Measurements from ENCODE around the gene PLD2. TPM values are rescaled to one million over a fixed set of nuclear protein-coding genes. Genes with fewer than 3 reads are reported as not detected.
"Not testable (repeated sequence)": the region's sequence is repeated elsewhere in the genome, so short reads cannot be mapped to it uniquely, and the experiment has no call there.

PLD2 gene
- total RNA-seq, 1 donor from 2014 or later = 16.1 TPM

DNA sequence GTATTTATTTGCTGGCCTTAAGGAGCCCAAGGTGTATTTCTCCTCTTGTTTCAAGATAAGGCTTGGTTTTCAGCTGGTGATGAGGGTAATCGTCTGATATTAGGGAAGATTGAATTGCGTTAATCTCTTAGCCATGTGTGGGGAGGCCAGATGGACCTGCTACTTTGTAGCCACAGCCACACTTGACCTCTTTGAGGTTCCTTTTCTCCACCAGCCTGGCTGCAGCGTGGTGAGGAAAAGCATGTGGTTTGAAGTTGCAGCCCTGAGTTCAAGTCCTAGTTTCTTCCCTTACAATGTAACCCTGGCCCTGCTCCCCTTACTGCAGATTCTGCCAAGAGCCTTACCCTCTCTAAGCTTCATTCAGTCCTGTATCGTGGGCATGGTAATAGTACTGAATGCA is 29.3 kb downstream of the PLD2 start:
- DNase-seq = no peak

DNA sequence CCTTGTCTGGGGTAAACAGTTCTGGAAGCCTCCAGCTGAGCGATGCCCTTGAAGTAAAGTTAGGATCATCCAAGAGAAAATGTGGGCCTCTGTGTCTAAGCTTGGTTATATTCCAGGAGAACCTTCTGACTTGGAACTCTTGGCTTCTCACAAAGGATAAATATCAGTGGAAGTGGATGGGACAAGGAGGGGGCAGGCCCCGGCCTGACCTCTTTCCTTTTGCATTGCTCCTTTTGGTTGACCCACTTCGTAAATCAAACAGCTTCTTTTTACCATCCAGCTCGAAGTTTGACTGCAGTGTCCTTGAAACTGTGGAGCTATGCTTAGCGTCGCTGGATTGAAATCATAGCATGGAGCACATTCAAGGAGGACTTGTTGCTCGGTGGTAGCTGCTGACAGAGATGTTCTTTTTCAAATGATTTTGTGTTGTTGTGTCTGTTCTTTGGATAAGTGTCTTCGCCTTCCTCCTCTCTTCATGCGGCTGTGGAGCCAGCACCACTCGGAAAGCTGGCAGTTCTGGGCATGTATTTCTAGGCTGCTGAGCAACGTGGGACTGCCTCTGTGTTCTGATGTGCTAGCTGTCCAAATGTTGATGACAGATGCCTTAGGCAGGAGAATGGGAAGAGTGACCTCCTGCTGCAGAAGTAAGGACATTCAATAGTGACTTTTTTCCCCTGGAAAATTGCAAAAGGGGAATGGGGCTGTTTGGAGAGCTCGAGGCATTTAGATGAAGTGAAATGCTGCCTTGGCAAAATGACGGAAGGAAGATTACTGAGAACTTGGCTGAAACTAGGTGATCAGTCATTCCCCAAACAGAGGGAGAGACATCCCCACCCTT is 30.7 kb downstream of the PLD2 start:
- no peak for DNase-seq

DNA sequence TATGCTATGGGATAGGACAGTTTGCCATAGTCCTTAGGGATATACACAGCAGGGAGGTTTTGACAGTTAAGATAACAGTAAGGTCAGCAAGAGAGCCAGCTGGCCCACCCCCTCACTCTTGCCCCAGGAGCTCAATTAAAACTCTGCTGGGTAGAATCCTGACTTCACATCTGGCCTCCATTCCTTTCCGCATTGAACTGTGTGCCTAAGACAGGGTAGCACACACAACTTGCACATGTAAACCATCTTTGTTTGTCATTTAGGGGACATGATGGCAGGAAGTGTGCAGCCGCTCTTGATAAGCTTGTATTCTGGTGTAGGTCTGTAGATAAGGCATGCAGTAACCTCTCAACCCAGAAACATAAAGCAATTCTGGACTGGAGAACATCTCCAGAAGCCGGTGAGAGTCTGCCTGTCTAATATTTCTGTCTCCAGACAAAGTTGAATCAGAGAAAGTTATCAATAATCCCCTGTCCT is 31.4 kb downstream of the PLD2 start:
- DNase-seq = no peak

DNA sequence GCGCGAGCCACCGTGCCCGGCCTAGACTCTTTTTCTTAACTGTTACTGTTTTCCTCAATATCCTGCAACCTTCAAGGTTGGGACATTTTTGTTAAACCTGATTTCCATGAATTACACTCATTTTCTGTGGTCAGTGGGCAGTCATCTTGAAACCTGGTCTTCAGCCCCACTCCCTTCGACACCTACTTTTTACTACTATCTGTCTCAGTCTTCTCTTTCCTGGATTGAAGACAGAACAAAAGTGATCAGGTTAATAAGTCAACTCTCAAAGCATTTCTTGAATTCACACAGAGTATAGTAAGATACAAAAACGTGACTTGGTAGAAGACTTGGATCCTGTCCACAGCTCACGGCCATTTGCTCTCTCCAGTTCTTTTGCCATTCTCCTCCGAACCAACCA is 32.3 kb downstream of the PLD2 start:
- DNase-seq = no peak

DNA sequence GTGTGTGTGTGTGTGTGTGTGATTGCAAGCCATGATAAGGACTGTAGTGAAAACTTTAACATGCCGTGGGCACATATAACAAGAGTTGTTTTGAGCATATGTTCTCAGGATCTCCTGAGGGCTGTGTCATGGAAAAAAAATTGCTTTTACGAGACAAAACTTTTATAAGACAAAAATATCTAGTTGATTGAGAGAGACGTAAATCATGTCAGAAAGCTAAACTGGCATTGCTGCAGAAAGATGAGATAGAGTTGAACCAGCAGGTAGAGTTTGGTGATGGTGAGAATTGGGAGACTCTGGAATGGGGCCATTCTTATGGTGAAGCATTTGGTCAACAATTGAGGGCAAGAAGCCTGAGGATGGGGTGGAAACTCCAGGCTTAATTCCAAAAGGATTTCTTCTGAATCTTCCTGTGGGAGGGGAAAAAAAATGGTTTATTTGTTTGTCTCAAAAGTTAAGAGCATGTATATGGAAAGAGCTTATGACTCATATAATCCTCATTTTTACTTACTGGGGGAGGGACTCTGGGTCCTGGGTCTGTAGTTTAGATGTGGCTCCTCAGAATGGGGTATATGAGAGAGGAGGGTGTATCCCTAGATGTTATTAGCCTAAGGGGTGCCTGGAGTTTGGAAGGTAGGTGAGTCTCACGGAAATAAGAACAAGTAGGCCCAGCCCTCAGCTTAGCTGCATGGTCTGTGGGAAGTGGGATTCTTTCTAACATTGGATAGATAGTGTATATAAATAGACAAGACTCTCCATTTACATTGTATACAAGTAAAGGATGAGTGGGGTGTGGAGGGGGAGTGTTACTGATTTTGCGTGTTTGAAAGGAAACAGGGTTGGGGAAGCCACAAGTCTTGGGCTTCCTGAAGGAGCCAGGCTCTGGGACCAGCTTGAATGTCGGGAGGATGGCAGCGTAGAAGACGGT is 33.3 kb downstream of the PLD2 start:
- no peak for DNase-seq

DNA sequence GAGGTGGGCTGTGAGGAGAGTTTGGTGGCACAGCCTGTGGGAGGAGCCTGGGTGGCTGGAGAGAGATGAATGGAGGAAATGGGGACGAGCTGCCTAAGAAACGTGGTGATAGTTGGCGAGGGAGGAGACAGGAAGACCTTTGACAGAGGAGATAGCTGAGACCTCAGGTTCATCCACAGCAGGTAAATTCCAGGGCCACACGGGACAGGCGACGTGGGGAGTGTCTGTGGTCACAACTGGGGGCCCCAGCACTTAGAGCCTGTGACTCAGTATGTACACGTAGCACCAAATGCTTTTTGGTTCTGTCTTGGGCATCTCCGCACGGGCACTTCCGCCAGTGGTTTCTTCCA is 33.9 kb downstream of the PLD2 start:
- DNase-seq = no peak

DNA sequence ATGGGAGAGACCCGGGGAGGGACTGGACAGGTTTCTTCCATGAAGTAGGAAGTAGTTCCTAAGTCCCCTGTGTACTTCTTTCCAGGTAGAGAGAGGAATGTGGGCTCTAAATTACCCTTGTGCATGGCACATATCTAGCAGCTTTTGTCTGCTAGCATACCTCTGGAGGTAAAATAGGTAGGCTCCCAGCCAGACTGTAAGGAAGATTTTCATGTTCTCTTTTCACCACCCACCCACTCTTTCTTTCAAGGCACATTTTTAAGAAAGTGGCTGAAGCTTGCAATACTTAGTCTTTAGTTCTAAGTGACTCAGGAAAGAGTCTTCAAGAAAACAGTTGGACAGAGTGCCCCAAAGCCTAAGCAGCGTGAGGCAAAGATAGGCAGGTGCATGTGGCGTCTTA is 35.4 kb downstream of the PLD2 start:
- no peak for DNase-seq

DNA sequence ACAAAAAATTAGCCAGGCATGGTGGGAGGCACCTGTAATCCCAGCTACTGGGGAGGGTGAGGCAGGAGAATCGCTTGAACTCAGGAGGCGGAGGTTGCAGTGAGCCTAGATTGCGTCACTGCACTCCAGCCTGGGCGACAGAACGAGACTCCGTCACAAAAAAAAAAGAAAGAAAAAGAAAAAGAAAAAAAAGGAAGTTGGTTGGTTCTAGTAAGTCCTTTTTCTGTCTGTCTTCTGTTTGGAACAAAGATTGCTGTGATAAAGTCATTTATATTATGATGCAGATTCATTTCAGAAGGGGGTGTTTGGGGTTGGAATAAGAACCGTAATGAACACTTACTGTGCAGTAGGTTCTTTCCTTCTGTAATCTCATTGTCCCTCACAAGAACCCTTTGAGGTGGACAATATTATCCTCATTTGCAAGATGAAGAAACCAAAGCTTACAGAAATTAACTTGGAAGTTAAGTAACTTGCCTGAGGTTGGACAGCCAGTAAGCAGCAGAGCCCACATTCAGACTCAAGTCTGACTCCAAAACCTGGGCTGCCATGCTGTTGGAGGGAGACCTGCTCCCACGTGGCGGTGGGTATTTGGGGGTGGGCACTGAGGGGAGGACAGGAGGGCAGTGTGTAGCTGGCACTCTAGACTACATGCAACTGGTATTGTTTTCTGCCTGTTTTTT is 36.5 kb downstream of the PLD2 start:
- no peak for DNase-seq

DNA sequence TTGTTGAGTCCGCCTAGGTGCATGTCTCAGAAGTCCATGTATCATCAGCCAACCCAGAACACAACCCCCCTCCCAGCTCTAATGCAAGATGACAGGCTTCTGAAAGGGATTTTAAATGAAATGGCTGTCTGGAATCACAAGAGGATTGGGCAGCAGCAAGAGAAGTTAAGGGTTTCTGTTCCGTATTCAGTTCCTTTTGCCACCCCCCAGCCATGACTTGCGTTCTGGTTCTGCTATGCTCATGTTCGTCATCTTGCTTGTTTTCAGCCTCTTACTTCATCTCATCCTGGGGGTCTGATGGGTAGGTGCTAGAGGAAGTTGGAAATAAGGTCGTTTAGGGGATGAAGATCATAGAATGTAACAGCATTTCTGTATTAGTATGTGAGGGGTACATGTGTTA is 38.2 kb downstream of the PLD2 start:
- DNase-seq = no peak

DNA sequence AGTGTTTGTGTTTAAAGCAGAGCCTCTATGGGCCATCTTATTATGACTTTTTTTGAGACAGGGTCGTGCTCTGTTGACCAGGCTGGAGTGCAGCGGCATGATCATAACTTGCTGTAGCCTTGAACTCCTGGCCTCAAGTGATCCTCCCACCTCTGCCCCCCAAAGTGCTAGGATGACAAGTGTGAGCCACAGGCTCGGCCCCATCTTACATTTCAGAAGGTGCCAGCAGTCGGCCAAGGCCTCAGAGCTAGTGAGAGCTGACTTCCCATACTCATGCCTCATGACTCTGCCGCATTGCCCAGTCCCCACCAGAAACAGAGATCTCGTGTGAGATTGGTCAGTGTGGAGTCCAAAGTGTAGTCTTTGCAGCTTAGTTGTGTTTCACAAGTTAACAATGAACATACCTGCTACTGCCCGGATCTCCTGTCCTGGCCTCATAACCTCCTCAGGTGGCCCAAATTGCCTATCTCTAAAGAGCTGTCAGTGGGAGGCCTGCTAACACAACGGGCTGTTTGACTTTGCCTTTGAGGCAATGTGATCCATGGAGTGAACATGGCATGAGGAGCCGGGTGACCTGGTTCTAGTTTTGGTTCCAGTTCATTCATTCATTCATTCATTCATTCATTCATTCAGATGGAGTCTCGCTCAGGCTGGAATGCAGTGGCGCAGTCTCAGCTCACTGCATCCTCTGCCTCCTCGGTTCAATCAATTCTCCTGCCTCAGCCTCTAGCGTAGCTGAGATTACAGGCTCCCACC is 39.9 kb downstream of the PLD2 start:
- DNase-seq = no peak

DNA sequence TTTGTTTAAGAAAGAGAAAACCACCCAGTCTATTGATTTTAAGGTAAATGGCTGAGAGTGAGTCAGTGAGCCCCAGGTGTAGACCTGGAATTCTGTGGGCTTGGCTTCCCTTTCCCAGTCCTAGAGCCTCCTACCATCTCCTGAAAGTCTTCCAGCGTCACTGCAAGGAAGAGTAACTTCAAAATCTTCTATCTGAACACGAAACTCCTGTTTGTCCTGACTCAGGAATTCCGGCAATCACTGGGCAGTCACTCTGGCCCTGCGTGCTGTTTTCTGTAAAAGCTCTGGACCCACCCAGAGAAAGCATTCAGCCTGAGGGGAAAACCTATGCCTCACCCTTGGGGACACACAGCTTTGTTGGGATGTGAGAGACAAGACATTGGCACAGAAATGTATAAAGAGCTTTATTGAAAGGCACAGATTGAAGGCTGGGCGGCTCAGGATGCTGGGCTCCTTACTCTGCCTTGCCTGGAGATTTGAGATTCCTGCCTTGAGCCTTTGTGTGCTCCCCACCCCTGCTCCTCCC is 42.1 kb downstream of the PLD2 start:
- no peak for DNase-seq

DNA sequence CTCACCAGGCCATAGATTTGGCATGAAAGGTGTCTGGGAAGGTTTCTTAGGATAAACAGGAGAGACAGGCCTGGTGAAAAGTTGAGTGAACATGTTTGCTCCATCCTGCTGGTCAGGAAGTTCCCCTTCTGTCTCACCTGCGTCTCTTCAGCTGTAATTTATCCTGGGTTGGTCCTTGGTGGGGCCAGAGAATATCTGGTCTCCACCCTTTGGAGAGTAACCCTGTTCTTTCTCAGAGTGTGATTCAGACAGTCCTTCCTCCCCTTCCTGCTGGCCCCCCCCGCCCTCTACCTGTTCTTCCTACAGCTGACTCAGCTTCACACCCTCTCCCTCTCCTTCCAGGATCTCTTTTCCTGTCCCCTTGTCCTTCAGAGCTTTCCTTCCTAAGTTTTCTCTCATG is 43.3 kb downstream of the PLD2 start:
- DNase-seq = no peak

DNA sequence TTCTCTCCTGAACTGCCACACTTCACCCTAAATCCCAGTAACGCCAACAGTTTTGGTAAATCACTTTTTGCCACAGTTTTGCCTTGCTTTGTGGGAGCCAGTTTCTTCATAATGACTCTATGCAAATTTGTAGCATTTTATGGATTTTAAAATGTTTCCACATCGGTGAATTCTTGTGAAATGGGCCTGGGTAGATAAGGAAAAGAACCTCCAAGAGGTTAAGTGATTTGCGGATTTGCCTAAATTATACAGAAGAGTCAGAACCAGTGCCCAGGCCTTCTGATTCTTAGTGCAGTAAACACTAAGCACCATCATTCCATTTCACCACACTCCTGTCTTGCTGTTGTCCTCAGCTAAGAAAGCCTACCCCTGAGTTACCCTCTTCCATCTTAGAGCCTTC is 44.1 kb downstream of the PLD2 start:
- DNase-seq = no peak

DNA sequence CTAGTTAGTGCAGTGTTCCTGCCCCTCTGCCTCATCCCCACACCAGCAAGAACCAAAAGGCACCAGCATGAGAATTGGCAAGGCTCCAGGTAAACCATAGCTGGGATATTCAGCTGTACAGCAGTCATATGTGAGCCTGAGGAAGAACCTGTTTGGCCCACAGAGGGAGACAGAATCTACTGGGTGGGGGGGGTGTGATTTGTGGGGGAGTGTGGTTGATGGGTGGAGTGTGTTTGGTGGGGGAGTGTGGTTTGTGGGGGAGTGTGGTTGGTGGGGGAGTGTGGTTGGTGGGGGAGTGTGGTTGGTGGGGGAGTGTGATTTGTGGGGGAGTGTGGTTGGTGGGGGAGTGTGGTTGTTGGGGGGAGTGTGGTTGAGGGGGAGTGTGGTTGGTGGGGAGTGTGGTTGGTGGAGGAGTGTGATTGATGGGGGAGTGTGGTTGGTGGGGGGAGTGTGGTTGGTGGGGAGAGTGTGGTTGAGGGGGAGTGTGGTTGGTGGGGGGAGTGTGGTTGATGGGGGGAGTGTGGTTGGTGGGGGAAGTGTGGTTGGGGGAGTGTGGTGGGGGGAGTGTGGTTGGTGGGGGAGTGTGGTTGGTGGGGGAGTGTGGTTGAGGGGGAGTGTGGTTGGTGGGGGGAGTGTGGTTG is 45.7 kb downstream of the PLD2 start:
- DNase-seq = peak; percentile 41

DNA sequence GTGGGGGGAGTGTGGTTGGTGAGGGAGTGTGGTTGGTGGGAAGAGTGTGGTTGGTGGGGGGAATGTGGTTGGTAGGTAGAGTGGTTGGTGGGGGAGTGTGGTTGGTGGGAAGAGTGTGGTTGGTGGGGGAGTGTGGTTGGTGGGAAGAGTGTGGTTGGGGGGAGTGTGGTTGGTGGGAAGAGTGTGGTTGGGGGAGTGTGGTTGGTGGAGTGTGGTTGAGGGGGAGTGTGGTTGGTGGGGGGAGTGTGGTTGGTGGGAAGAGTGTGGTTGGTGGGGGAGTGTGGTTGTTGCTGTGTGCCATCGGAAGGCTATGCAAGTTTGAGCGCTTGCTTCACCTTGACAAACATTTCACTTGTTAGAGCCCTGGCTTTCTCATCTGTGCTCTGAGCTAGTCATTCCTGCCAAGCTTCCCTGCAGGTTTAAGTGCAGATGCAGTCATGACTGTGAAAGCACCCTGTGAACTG is 46.3 kb downstream of the PLD2 start:
- DNase-seq = no peak

DNA sequence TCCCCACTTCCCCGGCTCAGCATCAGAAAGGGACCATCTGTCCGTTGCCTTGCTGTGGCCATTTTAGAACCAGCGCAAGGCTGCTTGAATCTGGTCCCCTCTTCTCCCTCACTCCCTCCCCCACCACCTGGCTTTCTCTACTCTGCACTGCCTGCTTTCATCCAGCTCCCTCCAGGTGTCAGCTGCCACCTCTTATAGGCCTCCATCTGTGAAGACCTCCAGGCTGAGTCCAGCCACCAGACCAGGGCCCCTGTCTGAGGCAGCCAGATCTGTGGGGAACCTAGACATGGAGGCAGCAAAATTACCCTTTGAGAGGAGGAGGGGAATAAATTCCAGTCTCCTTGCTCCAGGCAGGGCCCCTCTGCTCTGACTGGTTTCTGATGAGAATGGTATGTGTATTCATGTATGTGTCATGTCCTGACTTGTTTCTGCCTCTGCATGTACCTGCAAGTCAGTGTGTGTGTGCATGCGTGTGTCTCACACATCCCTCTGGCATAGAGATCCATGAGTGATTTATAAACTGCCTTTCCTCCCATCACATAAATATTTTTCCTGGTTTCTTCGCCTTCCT is 47.2 kb downstream of the PLD2 start:
- DNase-seq = peak; percentile 69

DNA sequence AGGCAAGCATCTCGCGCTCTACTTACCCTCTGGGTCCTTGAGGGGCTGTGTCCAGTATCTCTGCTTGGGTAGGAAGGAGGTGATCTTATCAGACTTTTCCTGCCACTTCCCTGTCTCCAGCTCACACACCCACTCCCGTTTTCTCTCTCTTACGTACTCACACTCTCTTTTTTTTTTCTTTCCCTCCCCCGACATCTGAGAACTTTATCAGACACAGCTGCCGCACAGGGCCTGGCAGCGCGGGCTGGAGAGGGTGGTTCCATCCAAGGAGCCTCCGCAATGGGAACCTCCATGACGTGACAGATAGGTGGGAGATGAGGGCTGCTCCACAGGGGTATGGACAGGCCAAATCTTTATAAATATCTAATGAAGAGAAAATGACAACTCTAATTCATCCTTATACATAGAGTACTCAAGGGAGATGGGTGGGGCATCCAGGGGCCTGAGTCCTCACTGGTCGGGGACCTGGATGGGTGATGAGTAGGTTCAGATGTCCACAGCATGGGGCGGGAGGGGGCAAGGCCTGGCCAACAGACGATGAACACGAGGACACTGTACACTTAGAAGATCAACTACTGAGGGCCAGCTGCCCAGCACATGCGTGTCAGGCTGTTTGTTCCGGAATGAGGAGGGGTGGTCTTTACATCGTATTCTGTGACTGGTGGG is 49.5 kb downstream of the PLD2 start:
- DNase-seq = peak; percentile 18

DNA sequence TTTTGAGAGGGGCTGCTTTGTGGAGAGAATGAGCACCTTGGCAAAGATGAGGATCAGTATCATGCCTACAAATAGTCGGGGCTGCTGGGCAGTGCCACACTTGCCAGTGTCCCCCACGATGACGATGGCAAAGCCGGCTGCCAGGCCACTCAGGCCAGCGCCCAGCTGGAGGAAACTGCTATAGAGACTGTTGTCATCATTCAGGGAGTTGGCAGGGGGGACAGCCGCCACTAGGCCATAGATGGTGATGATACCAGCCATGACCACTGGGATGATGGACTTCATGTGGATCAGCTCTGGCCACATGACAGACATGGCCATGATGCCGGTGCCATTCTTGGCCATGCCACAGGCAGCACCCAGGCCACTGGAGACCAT is 50.0 kb downstream of the PLD2 start:
- no peak for DNase-seq

DNA sequence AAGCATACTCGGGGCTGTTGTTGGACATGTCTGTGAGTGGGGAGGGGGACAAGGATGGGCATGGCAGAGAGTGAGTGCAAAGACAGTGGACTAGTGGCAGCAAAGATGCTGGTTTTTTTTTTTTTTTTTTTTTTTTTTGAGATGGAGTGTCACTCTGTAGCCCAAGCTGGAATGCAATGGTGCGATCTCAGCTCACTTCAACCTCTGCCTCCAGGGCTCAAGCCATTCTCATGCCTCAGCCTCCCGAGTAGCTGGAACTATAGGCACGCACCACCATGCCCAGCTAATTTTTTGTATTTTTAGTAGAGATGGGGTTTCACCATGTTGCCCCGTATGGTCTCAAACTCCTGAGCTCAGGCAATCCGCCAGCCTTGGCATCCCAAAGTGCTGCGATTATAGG is 50.4 kb downstream of the PLD2 start:
- DNase-seq = not testable (repeated sequence)

Measured in tongue (tissue), 2 donors.